ENCODE data around the gene CBLC. TPM values are rescaled to one million over a fixed set of nuclear protein-coding genes. Genes with fewer than 3 reads are reported as not detected.

Gene CBLC
- total RNA-seq, 1 experiment from 2014 or later, result 15.9 TPM

- Histone ChIP-seq H4K20me1 (ENCODE audit: control insufficient read depth, insufficient read depth, insufficient read length) (no peaks in the 10 kb centered on the region), H3K27me3 (ENCODE audit: insufficient read depth, low read length) (no peaks in the 10 kb centered on the region), H3K4me2 (ENCODE audit: insufficient read depth, insufficient read length, low read length) (no peak overlapping the region), H4K8ac (replicated peaks; ENCODE audit: insufficient read length, low read depth, low read length) (no peak overlapping the region), H4K91ac (ENCODE audit: insufficient read length, low read depth, low read length) (no peak overlapping the region), H3K4ac (ENCODE audit: low read depth, low read length) (no peak overlapping the region), H3K4me1 (ENCODE audit: insufficient read depth, low read length) (no peaks in the 10 kb centered on the region; the same call in 1 of the 2 replicates), H3K14ac (ENCODE audit: insufficient read depth, low read length) (no peak overlapping the region), H2BK120ac (ENCODE audit: low read depth, low read length, poor library complexity, severe bottlenecking) (no peak overlapping the region), H4K5ac (ENCODE audit: insufficient read length, low read depth, low read length) (no peak overlapping the region), H3K23me2 (ENCODE audit: insufficient read length, low read depth, low read length, poor library complexity, severe bottlenecking) (no peaks in the 10 kb centered on the region), H3K79me1 (ENCODE audit: insufficient read depth, low read depth, low read length, poor library complexity, severe bottlenecking) (no peaks in the 10 kb centered on the region), H3K9ac (ENCODE audit: extremely low read depth, insufficient read length, low read length) (no peak overlapping the region), H2AK5ac (ENCODE audit: insufficient read length, low read length) (no peak overlapping the region), H2BK5ac (ENCODE audit: insufficient read length, low read length) (no peak overlapping the region), H3K27ac (ENCODE audit: insufficient read length, low read depth, low read length) (no peak overlapping the region), H2BK12ac (ENCODE audit: insufficient read length, low read depth, low read length) (no peak overlapping the region), H3T11ph (ENCODE audit: low read length) (no peak overlapping the region), H3K79me2 (ENCODE audit: insufficient read depth, low read length) (no peaks in the 10 kb centered on the region), H2AFZ (ENCODE audit: low read length) (no peak overlapping the region), H2BK20ac (ENCODE audit: low read depth, low read length, poor library complexity, severe bottlenecking) (no peak overlapping the region), H3K56ac (ENCODE audit: insufficient read length, low read depth, low read length) (no peak overlapping the region), H2BK15ac (ENCODE audit: low read depth, low read length) (no peak overlapping the region), H3K18ac (ENCODE audit: insufficient read length, low read depth, low read length) (no peak overlapping the region), H3K9me3 (ENCODE audit: control insufficient read depth, low read depth, low read length) (no peaks in the 10 kb centered on the region), H3K23ac (ENCODE audit: insufficient read length, low read depth, low read length) (no peak overlapping the region)
- Mint-ChIP-seq H3K4me3 (no peak overlapping the region; a peak in 1 of 5 replicates), H3K9me3 (no peaks in the 10 kb centered on the region), H3K27ac (peak overlapping the region in 1 of 3 experiments; percentile 21; a peak in 1 of 7 replicates), H3K4me1 (peaks cover 6 to 13% of the 10 kb centered on the region in 2 experiments), H3K36me3 (ENCODE audit: insufficient read depth in 1 of 3, low read depth in 3 of 3) (peaks cover 19 to 72% (median 52%) of the 10 kb centered on the region in 3 experiments; a peak in 6 of 7 replicates), H3K27me3 (ENCODE audit: low read depth) (no peaks in the 10 kb centered on the region)
- no CpG with 5 or more reads among the region's 9 CpGs for WGBS (ENCODE audit: extremely low coverage, insufficient read length, low lambda C conversion rate)
- DNase-seq, result no peak
- no peak for TF ChIP-seq CTCF (conservative IDR thresholded peaks at IDR 0.05)
Observed at GRCh38 chr19:44792281-44792680, 14.6 kb downstream of the CBLC start.
